B cell (primary cell): ENCODE results near the gene PHLPP2. TPM values are rescaled to one million over a fixed set of nuclear protein-coding genes. Genes with fewer than 3 reads are reported as not detected.

Experiments used
- ATAC-seq: fragments of 200-7000 bp; cut with Tn5 transposase; one replicate; pipeline ENCODE4 v1.10.0; 2021; ENCODE audit warnings: low read depth, mild to moderate bottlenecking, moderate number of reproducible peaks, moderate library complexity
- CTCF ChIA-PET: fragments of 350-600 bp; sonication (Branson Sonifier 250); formaldehyde crosslinking; loops from one replicate; lab custom pipeline; 2021; ENCODE audit warnings: antibody characterized with exemption, inconsistent platforms; lab: Charles Lee
- POLR2A ChIA-PET: fragments of 350-600 bp; sonication (Branson Sonifier 250); formaldehyde crosslinking; loops from one replicate; lab custom pipeline; 2021; ENCODE audit warnings: antibody characterized with exemption; lab: Charles Lee
- DNase-seq: peaks from one replicate; pipeline ENCODE4 v3.0.0; 2013
- H2AFZ ChIP-seq: 2 replicates; pipeline ENCODE4 v1.6.1; 2012; ENCODE audit warnings: mild to moderate bottlenecking, low read depth, low read length; ENCODE audit not compliant: insufficient read depth, poor library complexity, severe bottlenecking
- H3K27ac ChIP-seq, 2 donors: 1 replicate in 1 of 2; 2 replicates in 1 of 2; pipeline ENCODE4 v1.5.1; 2012 to 2013; ENCODE audit warnings: low read length in 2 of 2, mild to moderate bottlenecking in 2 of 2, moderate library complexity in 1 of 2
- H3K27me3 ChIP-seq, 4 experiments: fragments of 200-600 bp in 1 of 4; sonication (generic) in 1 of 4; replicated peaks in 1 of 4; 1 replicate in 2 of 4; 2 replicates in 2 of 4; pipeline versions ENCODE4 v1.6.1 to v1.7.0; 2013 to 2016; ENCODE audit warnings: low read length in 3 of 4, mild to moderate bottlenecking in 2 of 4, mixed read lengths in 1 of 4, moderate library complexity in 1 of 4; ENCODE audit not compliant: insufficient read depth in 4 of 4, control insufficient read depth in 3 of 4; ENCODE audit errors: control extremely low read depth in 1 of 4
- H3K36me3 ChIP-seq, 2 experiments: replicated peaks in 1 of 2; 1 replicate in 1 of 2; 2 replicates in 1 of 2; pipeline versions ENCODE4 v1.6.1 to v1.7.1; 2013; ENCODE audit warnings: low read length in 1 of 2; ENCODE audit not compliant: insufficient read depth in 2 of 2, control insufficient read depth in 1 of 2; ENCODE audit errors: control extremely low read depth in 1 of 2, extremely low read depth in 1 of 2
- H3K4me1 ChIP-seq, 2 donors: fragments of 200-600 bp in 1 of 2; sonication (generic) in 1 of 2; 1 replicate in 1 of 2; 2 replicates in 1 of 2; pipeline versions ENCODE4 v1.5.1 to v1.6.1; 2013 to 2017; ENCODE audit warnings: low read length in 2 of 2; ENCODE audit not compliant: control insufficient read depth in 2 of 2, insufficient read depth in 2 of 2
- H3K4me2 ChIP-seq: replicated peaks from 2 replicates; pipeline ENCODE3; 2012; ENCODE audit warnings: mild to moderate bottlenecking, low read depth, low read length; ENCODE audit not compliant: poor library complexity, severe bottlenecking
- H3K4me3 ChIP-seq, 5 experiments: fragments of 200-600 bp in 1 of 5; sonication (generic) in 1 of 5; 1 replicate in 3 of 5; 2 replicates in 2 of 5; pipeline versions ENCODE4 v1.5.1 to v1.7.0; 2011 to 2016; ENCODE audit warnings: low read length in 4 of 5, mild to moderate bottlenecking in 4 of 5, low read depth in 2 of 5, control low read depth in 1 of 5, moderate library complexity in 1 of 5; ENCODE audit not compliant: insufficient read depth in 1 of 5; ENCODE audit errors: control extremely low read depth in 1 of 5, extremely low read depth in 1 of 5
- H3K79me2 ChIP-seq: fragments of 200-600 bp; sonication (generic); one replicate; pipeline ENCODE4 v1.6.0; 2016; ENCODE audit warnings: low read length; ENCODE audit not compliant: control insufficient read depth, insufficient read depth
- H3K9ac ChIP-seq: fragments of 200-600 bp; sonication (generic); 2 replicates; pipeline ENCODE4 v1.6.1; 2017; ENCODE audit warnings: mild to moderate bottlenecking, low read length, moderate library complexity
- H3K9me3 ChIP-seq, 3 donors: one replicate each; pipeline versions ENCODE4 v1.6.1 to v1.7.1; 2013; ENCODE audit warnings: low read length in 2 of 3; ENCODE audit not compliant: control insufficient read depth in 2 of 3, insufficient read depth in 1 of 3; ENCODE audit errors: control extremely low read depth in 1 of 3
- H4K20me1 ChIP-seq: 2 replicates; pipeline ENCODE4 v1.6.0; 2012; ENCODE audit warnings: mild to moderate bottlenecking, low read length; ENCODE audit not compliant: insufficient read depth, control insufficient read depth, poor library complexity, severe bottlenecking
- H3K27ac Mint-ChIP-seq: one replicate; pipeline ENCODE4 v1.8.0; 2021; ENCODE audit warnings: mixed read lengths
- H3K27me3 Mint-ChIP-seq: one replicate; pipeline ENCODE4 v1.8.0; 2021; ENCODE audit warnings: mixed read lengths
- H3K4me1 Mint-ChIP-seq: one replicate; pipeline ENCODE4 v1.8.0; 2021; ENCODE audit warnings: mixed read lengths
- H3K4me3 Mint-ChIP-seq: one replicate; pipeline ENCODE4 v1.8.0; 2021; ENCODE audit warnings: mixed read lengths
- H3K9me3 Mint-ChIP-seq: one replicate; pipeline ENCODE4 v1.8.0; 2022; ENCODE audit warnings: mixed read lengths; ENCODE audit not compliant: insufficient read depth
- CTCF ChIP-seq: fragments of 200-600 bp; IDR thresholded peaks from one replicate; pipeline ENCODE4 v1.8.0; 2022; ENCODE audit warnings: antibody characterized with exemption, mild to moderate bottlenecking
- EZH2 ChIP-seq: IDR thresholded peaks from 2 replicates; pipeline ENCODE4 v1.6.1; 2012; ENCODE audit warnings: borderline replicate concordance, low read depth, mild to moderate bottlenecking, moderate library complexity, low read length; ENCODE audit not compliant: insufficient read depth, poor library complexity, severe bottlenecking
- WGBS: methylation state at CpG from one replicate; pipeline ENCODE4 v1.1.5; 2013; ENCODE audit warnings: missing lambda C conversion rate; ENCODE audit not compliant: insufficient coverage; 5-methylcytosine and 5-hydroxymethylcytosine counted together
- intact Hi-C: fragments of 100-400 bp; cut with micrococcal nuclease; formaldehyde crosslinking; loops from one replicate; pipeline ENCODE4 v1.10.0; 2022
- polyA plus RNA-seq: library from polyadenylated mRNA; depleted of rRNA; stranded (reverse); fragments of >200 nt; gene quantifications from 2 replicates; pipeline ENCODE4 v1.2.3, GENCODE V29; 2012
- total RNA-seq, 2 donors: library from RNA; stranded (reverse); fragments of 120-200 nt in 1 of 2; gene quantifications; 1 replicate in 1 of 2; 2 replicates in 1 of 2; pipeline versions ENCODE4 v1.2.3 to v1.2.4, GENCODE V29; 2013 to 2022

The PHLPP2 gene
- total and polyA plus RNA-seq, 2 donors (not counting 1 experiment from before 2014, with no cell fraction given) = 7.2 to 16.1 TPM

- Histone ChIP-seq H3K27me3 (peaks cover 0 to 29% (median 23%) of the 10 kb centered on the region in 4 experiments), H3K27ac (no peak overlapping the region), H3K9ac (peak overlapping the region; percentile 66), H3K4me2 (peak overlapping the region; percentile 95), H3K79me2 (no peaks in the 10 kb centered on the region), H4K20me1 (no peaks in the 10 kb centered on the region), H3K4me3 (no peak overlapping the region), H3K4me1 (peaks cover 16 to 20% of the 10 kb centered on the region in 2 donors), H3K9me3 (peaks cover 0 to 4% (median 0%) of the 10 kb centered on the region in 3 donors), H3K36me3 (no peaks in the 10 kb centered on the region), H2AFZ (no peak overlapping the region)
- no peak for TF ChIP-seq EZH2
- no peak for TF ChIP-seq CTCF
- DNase-seq (no peak), ATAC-seq (no peak)
- H3K4me3 Mint-ChIP-seq = peak overlapping the region; percentile 64
- 93% methylated on average over 5 of the region's 7 CpGs for WGBS
- no peak overlapping the region for H3K27ac Mint-ChIP-seq
- ChIA-PET POLR2A (no interaction called here), CTCF (no interaction called here)
- no peaks in the 10 kb centered on the region for H3K9me3 Mint-ChIP-seq
- H3K27me3 Mint-ChIP-seq = peaks cover 6% of the 10 kb centered on the region
- intact Hi-C loops = no loop called here
- H3K4me1 Mint-ChIP-seq = peaks cover 9% of the 10 kb centered on the region
These were observed 99.2 kb downstream of the PHLPP2 start for GRCh38 chr16:71625113-71625850.

GRCh38 chr16:71623597-71623996, 100.9 kb downstream of the PHLPP2 start:
- Histone ChIP-seq H3K79me2 (no peaks in the 10 kb centered on the region), H3K9ac (no peak overlapping the region), H4K20me1 (no peaks in the 10 kb centered on the region), H3K27me3 (peaks cover 0 to 31% (median 23%) of the 10 kb centered on the region in 4 experiments), H2AFZ (no peak overlapping the region), H3K4me2 (no peak overlapping the region), H3K36me3 (no peaks in the 10 kb centered on the region), H3K9me3 (peaks cover 0 to 4% (median 0%) of the 10 kb centered on the region in 3 donors), H3K4me3 (no peak overlapping the region), H3K27ac (no peak overlapping the region), H3K4me1 (peaks cover 16 to 20% of the 10 kb centered on the region in 2 donors)
- no peak for ATAC-seq
- ChIA-PET POLR2A (interaction anchor here (1.3 to 1.7 kb wide), 2 partner anchors 10 to 59 kb away, joined by 6 to 7 read pairs; no protein-coding TSS in a partner anchor), CTCF (interaction anchor here (1.1 kb wide), 1 partner anchor 21 kb away, joined by 3 read pairs; no protein-coding TSS in a partner anchor)
- TF ChIP-seq CTCF = no peak
- no peak for TF ChIP-seq EZH2
- H3K27me3 Mint-ChIP-seq = peaks cover 6% of the 10 kb centered on the region
- no peaks in the 10 kb centered on the region for H3K9me3 Mint-ChIP-seq
- H3K4me1 Mint-ChIP-seq = peaks cover 9% of the 10 kb centered on the region
- H3K4me3 Mint-ChIP-seq = no peak overlapping the region
- intact Hi-C loops = no loop called here
- no peak for DNase-seq
- H3K27ac Mint-ChIP-seq = no peak overlapping the region
- WGBS = 50% methylated on average over 2 of the region's 3 CpGs
